ENCODE measurements around the gene SUGCT.

SUGCT gene

GRCh38 chr7:40848541-40849221 is 713.9 kb downstream of the SUGCT start:
- no peak for DNase-seq
- H3K4me1 ChIP-seq (ENCODE audit: low read length), result no peaks in the 10 kb centered on the region
- no peaks in the 10 kb centered on the region for H3K79me2 ChIP-seq (ENCODE audit: low read length)
- no peak overlapping the region for H3K9ac ChIP-seq (ENCODE audit: low read length)
- TF ChIP-seq, protein P1, sequence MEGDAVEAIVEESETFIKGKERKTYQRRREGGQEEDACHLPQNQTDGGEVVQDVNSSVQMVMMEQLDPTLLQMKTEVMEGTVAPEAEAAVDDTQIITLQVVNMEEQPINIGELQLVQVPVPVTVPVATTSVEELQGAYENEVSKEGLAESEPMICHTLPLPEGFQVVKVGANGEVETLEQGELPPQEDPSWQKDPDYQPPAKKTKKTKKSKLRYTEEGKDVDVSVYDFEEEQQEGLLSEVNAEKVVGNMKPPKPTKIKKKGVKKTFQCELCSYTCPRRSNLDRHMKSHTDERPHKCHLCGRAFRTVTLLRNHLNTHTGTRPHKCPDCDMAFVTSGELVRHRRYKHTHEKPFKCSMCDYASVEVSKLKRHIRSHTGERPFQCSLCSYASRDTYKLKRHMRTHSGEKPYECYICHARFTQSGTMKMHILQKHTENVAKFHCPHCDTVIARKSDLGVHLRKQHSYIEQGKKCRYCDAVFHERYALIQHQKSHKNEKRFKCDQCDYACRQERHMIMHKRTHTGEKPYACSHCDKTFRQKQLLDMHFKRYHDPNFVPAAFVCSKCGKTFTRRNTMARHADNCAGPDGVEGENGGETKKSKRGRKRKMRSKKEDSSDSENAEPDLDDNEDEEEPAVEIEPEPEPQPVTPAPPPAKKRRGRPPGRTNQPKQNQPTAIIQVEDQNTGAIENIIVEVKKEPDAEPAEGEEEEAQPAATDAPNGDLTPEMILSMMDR (IDR thresholded peaks at IDR 0.05; ENCODE audit: low read length), result no peak
- TF ChIP-seq EZH2 (optimal IDR thresholded peaks at IDR 0.05; ENCODE audit: low read depth, low read length) (no peak), EZH2phosphoT487 (IDR thresholded peaks at IDR 0.05; ENCODE audit: low read length) (no peak)
- no peak overlapping the region for H3K4me2 ChIP-seq (ENCODE audit: low read depth, low read length)
- H3K4me3 ChIP-seq (ENCODE audit: low read length), result no peak overlapping the region
- H2AFZ ChIP-seq (ENCODE audit: low read length), result no peak overlapping the region
- no peaks in the 10 kb centered on the region for H3F3A ChIP-seq (ENCODE audit: insufficient read depth, low read length)
- no peaks in the 10 kb centered on the region for H3K9me2 ChIP-seq (replicated peaks; ENCODE audit: insufficient read depth, low read length)
- H4K20me1 ChIP-seq (ENCODE audit: insufficient read depth, low read length), result no peaks in the 10 kb centered on the region
- H3K36me3 ChIP-seq (replicated peaks; ENCODE audit: insufficient read depth, low read length), result no peaks in the 10 kb centered on the region
- H3K27me3 ChIP-seq (replicated peaks; ENCODE audit: insufficient read depth, low read length), result no peaks in the 10 kb centered on the region
- H3K9me3 ChIP-seq (replicated peaks; ENCODE audit: insufficient read depth, low read length), result no peaks in the 10 kb centered on the region
- H3K27ac ChIP-seq (ENCODE audit: low read length), result no peak overlapping the region

DNA sequence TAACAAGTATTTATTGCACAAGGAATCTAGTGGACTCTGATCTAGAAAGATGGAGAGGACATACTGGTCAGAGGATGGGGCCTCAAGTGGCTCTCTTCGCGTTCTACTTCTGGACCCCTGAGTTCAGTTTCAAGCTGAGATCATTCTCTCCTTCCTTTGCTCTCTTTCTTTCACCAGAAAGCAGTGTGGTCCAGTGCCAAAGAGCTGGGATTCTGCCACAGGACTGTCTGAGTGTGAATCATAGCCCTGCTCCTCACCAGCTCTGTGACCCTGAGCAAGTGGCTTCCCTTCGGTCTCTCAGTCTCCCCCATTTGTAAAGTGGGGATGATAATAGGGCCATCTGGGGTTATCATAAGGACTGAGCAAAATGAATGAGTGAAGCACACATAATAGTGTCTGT is 715.2 kb downstream of the SUGCT start:
- Histone ChIP-seq H3K9me2 (replicated peaks; ENCODE audit: insufficient read depth, low read length) (no peaks in the 10 kb centered on the region), H3K4me3 (ENCODE audit: low read length) (no peak overlapping the region), H3K79me2 (ENCODE audit: low read length) (no peaks in the 10 kb centered on the region), H3F3A (ENCODE audit: insufficient read depth, low read length) (no peaks in the 10 kb centered on the region), H2AFZ (ENCODE audit: low read length) (no peak overlapping the region), H3K36me3 (replicated peaks; ENCODE audit: insufficient read depth, low read length) (no peaks in the 10 kb centered on the region), H3K9me3 (replicated peaks; ENCODE audit: insufficient read depth, low read length) (no peaks in the 10 kb centered on the region), H3K9ac (ENCODE audit: low read length) (no peak overlapping the region), H3K4me2 (ENCODE audit: low read depth, low read length) (no peak overlapping the region), H4K20me1 (ENCODE audit: insufficient read depth, low read length) (no peaks in the 10 kb centered on the region), H3K27me3 (replicated peaks; ENCODE audit: insufficient read depth, low read length) (no peaks in the 10 kb centered on the region), H3K27ac (ENCODE audit: low read length) (no peak overlapping the region), H3K4me1 (ENCODE audit: low read length) (no peaks in the 10 kb centered on the region)
- no peak for TF ChIP-seq EZH2phosphoT487 (IDR thresholded peaks at IDR 0.05; ENCODE audit: low read length)
- TF ChIP-seq EZH2 (optimal IDR thresholded peaks at IDR 0.05; ENCODE audit: low read depth, low read length), result no peak
- TF ChIP-seq, protein P1 (IDR thresholded peaks at IDR 0.05; ENCODE audit: low read length), result no peak
- no peak for DNase-seq

DNA sequence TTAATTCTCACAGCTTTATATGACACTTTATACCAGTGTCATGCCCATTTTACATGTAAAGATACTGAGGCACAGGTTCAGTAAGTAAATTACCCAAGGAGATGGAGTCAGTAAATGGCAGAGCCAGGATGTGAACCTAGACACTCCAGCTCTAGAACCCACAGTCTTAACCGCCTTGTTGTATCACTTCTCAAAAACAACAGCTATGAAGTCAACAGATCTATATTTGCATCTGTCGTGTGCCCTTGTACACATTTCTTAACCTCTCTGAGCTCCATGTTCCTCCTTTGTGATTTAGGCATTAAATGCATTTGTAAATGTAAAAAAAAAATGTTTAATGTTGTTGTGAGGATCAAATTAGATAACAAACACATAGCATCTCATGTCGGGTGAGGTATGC is 716.2 kb downstream of the SUGCT start:
- no peak overlapping the region for H3K4me3 ChIP-seq (ENCODE audit: low read length)
- no peaks in the 10 kb centered on the region for H3K79me2 ChIP-seq (ENCODE audit: low read length)
- no peak overlapping the region for H3K9ac ChIP-seq (ENCODE audit: low read length)
- H3K9me3 ChIP-seq (replicated peaks; ENCODE audit: insufficient read depth, low read length), result no peaks in the 10 kb centered on the region
- TF ChIP-seq EZH2phosphoT487 (IDR thresholded peaks at IDR 0.05; ENCODE audit: low read length) (no peak), EZH2 (optimal IDR thresholded peaks at IDR 0.05; ENCODE audit: low read depth, low read length) (no peak)
- TF ChIP-seq, protein P1 (IDR thresholded peaks at IDR 0.05; ENCODE audit: low read length), result no peak
- H2AFZ ChIP-seq (ENCODE audit: low read length), result no peak overlapping the region
- H3F3A ChIP-seq (ENCODE audit: insufficient read depth, low read length), result no peaks in the 10 kb centered on the region
- no peaks in the 10 kb centered on the region for H3K9me2 ChIP-seq (replicated peaks; ENCODE audit: insufficient read depth, low read length)
- no peaks in the 10 kb centered on the region for H3K4me1 ChIP-seq (ENCODE audit: low read length)
- no peak for DNase-seq
- no peak overlapping the region for H3K27ac ChIP-seq (ENCODE audit: low read length)
- no peaks in the 10 kb centered on the region for H3K36me3 ChIP-seq (replicated peaks; ENCODE audit: insufficient read depth, low read length)
- H3K27me3 ChIP-seq (replicated peaks; ENCODE audit: insufficient read depth, low read length), result no peaks in the 10 kb centered on the region
- no peaks in the 10 kb centered on the region for H4K20me1 ChIP-seq (ENCODE audit: insufficient read depth, low read length)
- no peak overlapping the region for H3K4me2 ChIP-seq (ENCODE audit: low read depth, low read length)
